ENCODE measurements around the gene NEBL. TPM values are rescaled to one million over a fixed set of nuclear protein-coding genes. Genes with fewer than 3 reads are reported as not detected.

Gene NEBL
- total RNA-seq, 2 experiments from 2014 or later: 0.07 to 0.34 TPM

- Mint-ChIP-seq H3K4me3 (no peak overlapping the region), H3K9me3 (no peaks in the 10 kb centered on the region), H3K36me3 (ENCODE audit: low read depth) (no peaks in the 10 kb centered on the region), H3K4me1 (ENCODE audit: low read depth) (no peaks in the 10 kb centered on the region), H3K27ac (no peak overlapping the region), H3K27me3 (peaks cover 2% of the 10 kb centered on the region)
- no peak for DNase-seq
- ATAC-seq: no peak
- ChIA-PET CTCF (no interaction called here), POLR2A (no interaction called here)
- intact Hi-C loops (cut with micrococcal nuclease): no loop called here
- TF ChIP-seq CTCF (IDR thresholded peaks at IDR 0.05): no peak
These were observed 5.0 kb downstream of the NEBL start for GRCh38 chr10:20892011-20892585.

- no peak overlapping the region for H3K4me3 Mint-ChIP-seq
- CTCF ChIA-PET: no interaction called here
- intact Hi-C loops (cut with micrococcal nuclease): no loop called here
- H3K27me3 Mint-ChIP-seq: peaks cover 2% of the 10 kb centered on the region
- DNase-seq (no peak), ATAC-seq (no peak)
- no peaks in the 10 kb centered on the region for H3K36me3 Mint-ChIP-seq (ENCODE audit: low read depth)
- no peaks in the 10 kb centered on the region for H3K4me1 Mint-ChIP-seq (ENCODE audit: low read depth)
- no peaks in the 10 kb centered on the region for H3K9me3 Mint-ChIP-seq
- no peak overlapping the region for H3K27ac Mint-ChIP-seq
- TF ChIP-seq CTCF (IDR thresholded peaks at IDR 0.05): no peak
- POLR2A ChIA-PET: no interaction called here
These were observed 5.8 kb downstream of the NEBL start for GRCh38 chr10:20891338-20891714.

- no peaks in the 10 kb centered on the region for H3K36me3 Mint-ChIP-seq (ENCODE audit: low read depth)
- no peaks in the 10 kb centered on the region for H3K4me1 Mint-ChIP-seq (ENCODE audit: low read depth)
- no peak for DNase-seq
- TF ChIP-seq CTCF (IDR thresholded peaks at IDR 0.05): no peak
- POLR2A ChIA-PET: no interaction called here
- no peak for ATAC-seq
- H3K27me3 Mint-ChIP-seq: peaks cover 2% of the 10 kb centered on the region
- intact Hi-C loops (cut with micrococcal nuclease): no loop called here
- H3K27ac Mint-ChIP-seq: no peak overlapping the region
- CTCF ChIA-PET: no interaction called here
- H3K9me3 Mint-ChIP-seq: no peaks in the 10 kb centered on the region
- no peak overlapping the region for H3K4me3 Mint-ChIP-seq
These were observed 6.4 kb downstream of the NEBL start for GRCh38 chr10:20890491-20891337.

- no peak for ATAC-seq
- no peaks in the 10 kb centered on the region for H3K36me3 Mint-ChIP-seq (ENCODE audit: low read depth)
These were observed 7.1 kb downstream of the NEBL start for GRCh38 chr10:20890009-20890408.

More at GRCh38 chr10:20890009-20890408, 7.1 kb downstream of the NEBL start:
- H3K27ac Mint-ChIP-seq: no peak overlapping the region
- H3K4me1 Mint-ChIP-seq (ENCODE audit: low read depth): no peaks in the 10 kb centered on the region
- CTCF ChIA-PET: no interaction called here
- POLR2A ChIA-PET: no interaction called here
- intact Hi-C loops (cut with micrococcal nuclease): no loop called here
- no peak for TF ChIP-seq CTCF (IDR thresholded peaks at IDR 0.05)
- peaks cover 2% of the 10 kb centered on the region for H3K27me3 Mint-ChIP-seq
- no peak overlapping the region for H3K4me3 Mint-ChIP-seq
- no peaks in the 10 kb centered on the region for H3K9me3 Mint-ChIP-seq
- DNase-seq: no peak
